Gastrocnemius medialis (tissue), 4 donors: ENCODE measurements around the gene CELF1. TPM values are rescaled to one million over a fixed set of nuclear protein-coding genes. Genes with fewer than 3 reads are reported as not detected.

ENCODE experiments used
- ATAC-seq, 2 donors: fragments of 150-250 bp; one replicate each; pipeline ENCODE4 v1.9.1; 2016
- DNase-seq, 2 donors: peaks; one replicate each; pipeline ENCODE4 v3.0.0-alpha.2; 2019
- H3K27ac ChIP-seq, 4 donors: fragments of 200-600 bp; sonication (generic); 1 replicate in 1 of 4; 2 replicates in 3 of 4; pipeline ENCODE4 v1.5.1; 2016 to 2018; ENCODE audit warnings: mild to moderate bottlenecking in 2 of 4, moderate library complexity in 1 of 4
- H3K27me3 ChIP-seq, 3 donors: fragments of 200-600 bp; sonication (generic) in 2 of 3; 1 replicate in 1 of 3; 2 replicates in 2 of 3; pipeline versions ENCODE4 v1.5.1 to v1.6.0; 2016 to 2019; ENCODE audit warnings: mild to moderate bottlenecking in 1 of 3, moderate library complexity in 1 of 3
- H3K36me3 ChIP-seq, 2 donors: fragments of 200-600 bp; sonication (generic) in 1 of 2; one replicate each; pipeline ENCODE4 v1.5.1; 2017 to 2018
- H3K4me1 ChIP-seq, 2 donors: fragments of 200-600 bp; sonication (generic) in 1 of 2; one replicate each; pipeline ENCODE4 v1.5.1; 2016 to 2017; ENCODE audit warnings: mild to moderate bottlenecking in 2 of 2
- H3K4me3 ChIP-seq, 4 donors: fragments of 200-600 bp; sonication (generic) in 3 of 4; 1 replicate in 1 of 4; 2 replicates in 3 of 4; pipeline ENCODE4 v1.5.1; 2016 to 2019; ENCODE audit warnings: mild to moderate bottlenecking in 2 of 4
- H3K9me3 ChIP-seq, 3 donors: fragments of 200-600 bp; sonication (generic) in 2 of 3; 1 replicate in 1 of 3; 2 replicates in 2 of 3; pipeline ENCODE4 v1.5.1; 2016 to 2019
- POLR2A ChIP-seq, 2 donors: fragments of 450-650 bp; IDR thresholded peaks; one replicate each; pipeline ENCODE4 v1.6.1; 2017; ENCODE audit warnings: antibody characterized with exemption in 2 of 2, mild to moderate bottlenecking in 2 of 2, moderate library complexity in 2 of 2
- in situ Hi-C, 4 donors: fragments of 200-750 bp; cut with MboI; loops; one replicate each; pipeline versions ENCODE4 v1.15.0 to v1.8.0; 2017; ENCODE audit warnings: low sequenced_read_pairs in 4 of 4
- intact Hi-C: fragments of 100-400 bp; cut with DNase I; formaldehyde crosslinking; loops from one replicate; pipeline ENCODE4 v1.15.1; 2023; ENCODE audit warnings: low total_unique reads
- total RNA-seq, 4 donors: library from RNA; depleted of rRNA; stranded (reverse); fragments of >200 nt; gene quantifications; one replicate each; pipeline versions ENCODE4 v1.1.0 to v1.2.3, GENCODE V29; 2016
- TF ChIP-seq, protein P1 (sequence below), 5 experiments: fragments of 450-650 bp in 3 of 5; fragments of 200-600 bp in 2 of 5; sonication (generic) in 2 of 5; IDR thresholded peaks in 4 of 5; conservative IDR thresholded peaks in 1 of 5; 1 replicate in 4 of 5; 2 replicates in 1 of 5; pipeline ENCODE4 v1.5.1; 2016 to 2019; ENCODE audit warnings: antibody characterized with exemption in 5 of 5, mild to moderate bottlenecking in 3 of 5, moderate library complexity in 3 of 5

Gene CELF1
- total RNA-seq, 4 donors from 2014 or later: 106 to 185 (median 136) TPM

DNA sequence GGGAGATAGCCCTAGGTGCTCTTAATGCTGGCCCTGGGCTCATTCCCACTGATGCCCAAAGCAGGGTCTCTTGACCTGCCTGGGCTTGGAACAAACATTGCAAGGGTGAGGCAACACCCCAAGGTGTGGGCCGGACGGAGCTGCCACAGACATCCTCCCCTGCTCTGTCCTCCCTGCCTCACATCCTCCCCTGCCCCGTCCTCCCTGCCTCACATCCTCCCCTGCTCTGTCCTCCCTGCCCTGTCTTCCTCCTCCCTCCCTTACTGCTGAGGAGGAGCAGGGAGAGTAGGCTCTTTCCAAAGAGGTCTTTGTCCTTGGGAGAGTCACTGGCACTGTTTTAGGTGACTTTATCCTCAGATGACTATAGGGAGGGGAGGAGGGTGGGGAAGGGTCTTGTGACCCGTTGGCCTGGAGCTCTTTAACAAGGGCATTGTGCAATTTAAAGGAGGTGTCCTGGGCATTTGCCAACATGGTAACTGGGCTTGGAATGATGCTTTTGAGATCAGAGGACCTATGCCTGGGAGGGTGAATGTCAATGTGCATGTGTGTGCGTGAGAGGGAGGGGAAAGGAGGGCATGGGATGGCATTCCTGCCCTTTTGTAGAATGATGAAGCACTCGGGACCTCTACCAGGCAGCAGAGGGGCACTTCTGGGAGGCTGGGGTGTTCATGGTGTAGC is 34.2 kb upstream of the CELF1 start:
- H3K27ac ChIP-seq: peak overlapping the region in 2 of 4 donors; percentile 15 to 31
- in situ Hi-C loops: no loop called here
- ATAC-seq (peak in 1 of 2 donors; percentile 9), DNase-seq (no peak)
- H3K4me3 ChIP-seq: no peak overlapping the region
- H3K9me3 ChIP-seq: no peaks in the 10 kb centered on the region
- intact Hi-C loops: no loop called here
- no peaks in the 10 kb centered on the region for H3K4me1 ChIP-seq
- peaks cover 9 to 26% (median 22%) of the 10 kb centered on the region in 3 donors for H3K27me3 ChIP-seq
- no peak for TF ChIP-seq POLR2A (IDR thresholded peaks at IDR 0.05)
- TF ChIP-seq, protein P1, sequence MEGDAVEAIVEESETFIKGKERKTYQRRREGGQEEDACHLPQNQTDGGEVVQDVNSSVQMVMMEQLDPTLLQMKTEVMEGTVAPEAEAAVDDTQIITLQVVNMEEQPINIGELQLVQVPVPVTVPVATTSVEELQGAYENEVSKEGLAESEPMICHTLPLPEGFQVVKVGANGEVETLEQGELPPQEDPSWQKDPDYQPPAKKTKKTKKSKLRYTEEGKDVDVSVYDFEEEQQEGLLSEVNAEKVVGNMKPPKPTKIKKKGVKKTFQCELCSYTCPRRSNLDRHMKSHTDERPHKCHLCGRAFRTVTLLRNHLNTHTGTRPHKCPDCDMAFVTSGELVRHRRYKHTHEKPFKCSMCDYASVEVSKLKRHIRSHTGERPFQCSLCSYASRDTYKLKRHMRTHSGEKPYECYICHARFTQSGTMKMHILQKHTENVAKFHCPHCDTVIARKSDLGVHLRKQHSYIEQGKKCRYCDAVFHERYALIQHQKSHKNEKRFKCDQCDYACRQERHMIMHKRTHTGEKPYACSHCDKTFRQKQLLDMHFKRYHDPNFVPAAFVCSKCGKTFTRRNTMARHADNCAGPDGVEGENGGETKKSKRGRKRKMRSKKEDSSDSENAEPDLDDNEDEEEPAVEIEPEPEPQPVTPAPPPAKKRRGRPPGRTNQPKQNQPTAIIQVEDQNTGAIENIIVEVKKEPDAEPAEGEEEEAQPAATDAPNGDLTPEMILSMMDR (IDR thresholded peaks at IDR 0.05 in 4 of 5, conservative IDR thresholded peaks at IDR 0.05 in 1 of 5): no peak
- H3K36me3 ChIP-seq: peaks cover 0 to 31% of the 10 kb centered on the region in 2 donors

DNA sequence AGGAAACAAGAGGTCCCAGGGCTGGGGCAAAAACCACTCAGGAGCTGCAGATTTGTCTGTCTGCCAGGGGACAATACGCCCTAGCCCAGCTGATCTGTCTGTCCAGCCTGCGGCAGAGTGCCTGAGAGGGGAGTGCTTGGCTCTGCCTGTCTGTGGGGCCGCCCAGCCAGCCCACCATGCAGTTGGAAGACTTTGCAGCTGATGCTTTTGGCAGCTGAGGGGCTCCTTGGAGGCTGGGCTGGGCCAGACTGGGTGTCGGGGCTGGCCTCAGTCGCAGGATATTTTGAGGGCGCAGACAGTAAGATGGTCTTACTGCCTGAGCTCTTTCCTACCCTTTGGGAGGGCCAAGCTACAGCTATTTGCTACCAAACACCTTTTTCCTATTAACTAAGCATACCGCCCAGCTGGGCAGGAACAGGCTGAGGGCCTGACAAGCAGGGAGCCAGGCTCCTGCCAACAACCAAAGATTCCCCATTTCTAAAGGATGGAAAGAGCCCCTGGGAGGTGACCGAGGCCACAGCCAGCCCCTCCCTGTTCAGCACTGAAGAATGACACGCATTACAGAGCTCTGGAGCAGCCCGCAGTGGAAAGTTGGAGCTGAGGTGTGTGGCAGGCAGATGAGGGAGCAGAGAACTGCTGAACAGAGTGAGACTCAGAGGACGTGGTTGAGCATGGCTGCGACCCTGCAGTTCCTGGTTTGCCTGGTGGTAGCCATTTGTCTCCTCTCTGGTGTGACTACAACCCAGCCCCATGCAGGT is 33.3 kb upstream of the CELF1 start, which contains the start of gene FAM180B:
Gene FAM180B, plus strand, starts transcription at position 581 of the 758 bp plus-strand sequence. Its CDS starts 91 bp downstream, at position 672.
- no peak for TF ChIP-seq POLR2A (IDR thresholded peaks at IDR 0.05)
- TF ChIP-seq, protein P1 (IDR thresholded peaks at IDR 0.05 in 4 of 5, conservative IDR thresholded peaks at IDR 0.05 in 1 of 5): no peak
- peaks cover 8 to 18% (median 14%) of the 10 kb centered on the region in 3 donors for H3K27me3 ChIP-seq
- no peaks in the 10 kb centered on the region for H3K9me3 ChIP-seq
- no peak for DNase-seq
- ATAC-seq: no peak
- in situ Hi-C loops (no loop called here), intact Hi-C loops (no loop called here)
- H3K4me3 ChIP-seq: no peak within 1 kb of the TSS
- H3K36me3 ChIP-seq: peaks cover 0 to 40% of the 10 kb centered on the region in 2 donors
- no peaks in the 10 kb centered on the region for H3K4me1 ChIP-seq
- peak within 1 kb of the TSS in 2 of 4 donors; percentile 15 to 31 for H3K27ac ChIP-seq

DNA sequence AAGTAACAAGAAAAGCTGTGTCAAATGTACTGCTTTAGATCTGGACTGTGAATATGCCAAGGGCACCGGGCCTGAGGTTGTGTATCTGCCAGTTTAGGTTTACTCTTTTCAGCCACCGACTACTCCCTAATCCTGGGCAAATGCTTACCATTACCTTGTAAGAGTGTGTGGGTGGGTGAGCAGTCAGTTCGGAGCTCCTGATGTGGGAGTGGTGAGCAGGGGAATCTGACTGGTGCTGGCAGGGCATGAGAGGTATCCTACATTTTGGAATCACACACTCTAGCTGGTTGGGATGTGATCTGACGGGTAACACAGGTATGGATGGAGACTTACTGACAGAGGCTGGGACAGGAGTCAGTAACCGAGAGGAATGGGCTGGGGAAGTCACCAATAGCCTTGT is 30.9 kb upstream of the CELF1 start:
- Histone ChIP-seq H3K4me3 (no peak overlapping the region), H3K36me3 (peaks cover 0 to 52% of the 10 kb centered on the region in 2 donors), H3K27ac (no peak overlapping the region), H3K27me3 (no peaks in the 10 kb centered on the region), H3K4me1 (peaks cover 14% of the 10 kb centered on the region in 2 donors), H3K9me3 (no peaks in the 10 kb centered on the region)
- intact Hi-C loops (no loop called here), in situ Hi-C loops (no loop called here)
- TF ChIP-seq, protein P1 (IDR thresholded peaks at IDR 0.05 in 4 of 5, conservative IDR thresholded peaks at IDR 0.05 in 1 of 5): no peak
- TF ChIP-seq POLR2A (IDR thresholded peaks at IDR 0.05): no peak
- ATAC-seq (no peak), DNase-seq (no peak)

DNA sequence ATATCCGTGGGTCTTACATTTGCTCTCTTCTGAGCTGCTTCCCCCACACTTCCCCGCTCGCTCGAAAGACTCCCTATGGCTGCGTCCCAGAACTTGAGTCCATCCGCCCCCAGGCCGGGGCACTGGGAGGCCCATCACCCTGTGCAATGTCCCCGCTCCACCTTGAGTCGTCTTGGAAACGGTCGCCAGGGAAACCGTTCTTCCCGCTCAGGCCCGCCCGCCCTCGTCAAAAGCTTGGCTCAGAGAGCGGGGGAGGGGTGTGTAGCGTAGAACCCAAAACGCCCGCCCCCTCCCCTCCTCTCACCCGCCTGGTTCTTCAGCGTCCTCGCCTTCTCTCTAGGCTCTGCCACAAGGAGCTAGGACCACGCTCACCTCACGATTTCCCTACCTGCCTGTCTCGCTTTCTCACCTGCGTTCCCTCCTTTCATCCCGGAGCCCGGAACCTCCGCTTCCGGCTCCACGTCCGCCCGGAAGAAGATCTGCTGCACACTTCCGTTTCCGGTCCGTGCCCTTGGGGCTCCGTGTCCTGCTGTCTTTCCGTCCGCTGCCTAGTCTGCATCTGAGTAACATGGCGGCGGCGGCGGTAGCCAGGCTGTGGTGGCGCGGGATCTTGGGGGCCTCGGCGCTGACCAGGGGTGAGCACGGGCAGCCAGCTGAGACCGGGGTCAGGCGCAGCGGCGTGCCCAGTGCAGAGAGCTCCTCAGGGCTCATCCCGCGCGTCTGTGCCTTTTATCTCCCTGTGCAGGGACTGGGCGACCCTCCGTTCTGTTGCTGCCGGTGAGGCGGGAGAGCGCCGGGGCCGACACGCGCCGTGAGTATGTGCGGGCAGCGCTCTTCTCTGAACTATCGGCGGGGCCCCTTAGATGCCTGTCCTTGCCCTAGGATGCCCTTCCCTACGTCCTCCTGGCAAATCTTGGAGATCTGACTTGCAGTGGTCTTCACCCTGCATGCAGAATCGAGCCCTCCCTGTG is 25.9 kb upstream of the CELF1 start, which contains the start of the genes KBTBD4 and NDUFS3:
Gene KBTBD4, minus strand, starts transcription at position 447 of the 971 bp plus-strand sequence. Its CDS starts 19 bp downstream, at position 428.
Gene NDUFS3, plus strand, starts transcription at position 551 of the 971 bp plus-strand sequence. Its CDS starts 18 bp downstream, at position 569.
- in situ Hi-C loops (loop anchor here in 1 of 4 donors (5.0 kb wide), 1 partner anchor 48 kb away; no protein-coding TSS in a partner anchor), intact Hi-C loops (loop anchor here (1.0 to 10.0 kb wide), 4 partner anchors 63 to 268 kb away; partner anchors contain the start of genes FNBP4, MTCH2, NUP160 and SLC39A13)
- Histone ChIP-seq H3K27ac (peak within 1 kb of the TSS; percentile 89 to 94 (median 91)), H3K27me3 (no peaks in the 10 kb centered on the region), H3K36me3 (peaks cover 0 to 70% of the 10 kb centered on the region in 2 donors), H3K4me3 (peak within 1 kb of the TSS; percentile 79 to 98 (median 82)), H3K4me1 (peaks cover 28 to 33% of the 10 kb centered on the region in 2 donors), H3K9me3 (no peaks in the 10 kb centered on the region)
- peak; percentile 83 to 84 for DNase-seq
- peak; percentile 52 to 53 for TF ChIP-seq POLR2A (IDR thresholded peaks at IDR 0.05)
- TF ChIP-seq, protein P1 (IDR thresholded peaks at IDR 0.05 in 4 of 5, conservative IDR thresholded peaks at IDR 0.05 in 1 of 5): no peak
- ATAC-seq: peak; percentile 96 to 98
